HCT116 (cell line): ENCODE results near the gene CASK. TPM values are rescaled to one million over a fixed set of nuclear protein-coding genes. Genes with fewer than 3 reads are reported as not detected.

Experiments
- ATAC-seq: fragments of 200-7000 bp; cut with Tn5 transposase; 2 replicates; pipeline ENCODE4 v1.9.1; 2020; ENCODE audit warnings: mild to moderate bottlenecking, moderate library complexity
- BruUV-seq: library from RNA; stranded (reverse); fragments of 400-500 nt; replicated peaks from 2 replicates; lab custom pipeline; 2021; lab: Mats Ljungman, UMichigan
- CTCF ChIA-PET: fragments of 300-600 bp; sonication (Branson Sonifier 250); formaldehyde crosslinking; loops from one replicate; lab custom pipeline; 2021; ENCODE audit warnings: antibody characterized with exemption; lab: Charles Lee
- POLR2A ChIA-PET: fragments of 300-600, 350-600 bp; sonication (Branson Sonifier 250); formaldehyde crosslinking; loops from one replicate; lab custom pipeline; 2021; ENCODE audit warnings: antibody characterized with exemption; lab: Charles Lee
- RAD21 ChIA-PET, 2 experiments: fragments of 300-600 bp; sonication (Branson Sonifier 250); formaldehyde crosslinking; loops; one replicate each; lab custom pipeline; 2023; ENCODE audit warnings: low total read pairs in 2 of 2; ENCODE audit not compliant: uncharacterized antibody in 2 of 2, unreplicated experiment in 2 of 2, low non-redundant PET in 1 of 2; lab: Charles Lee
- DNase-seq: peaks from one replicate; pipeline ENCODE4 v3.0.0-alpha.2; 2010; ENCODE audit warnings: low read depth, low spot score
- H2AFZ ChIP-seq: fragments of 200-600 bp; shearing (Covaris generic), sonication (generic); 2 replicates; pipeline ENCODE4 v1.6.1; 2017; ENCODE audit warnings: low read depth, mixed run types, mixed read lengths, antibody characterized with exemption, low read length; ENCODE audit not compliant: poor library complexity, severe bottlenecking
- H3K27ac ChIP-seq: 2 replicates; pipeline ENCODE4 v1.5.1; 2012; ENCODE audit warnings: low read depth, low read length
- H3K27me3 ChIP-seq: fragments of 200-600 bp; sonication (generic); 2 replicates; pipeline ENCODE4 v1.6.1; 2016; ENCODE audit warnings: mixed run types, low read length, mixed read lengths; ENCODE audit not compliant: insufficient read depth
- H3K36me3 ChIP-seq, 2 experiments: fragments of 200-500 bp in 1 of 2; fragments of 200-600 bp in 1 of 2; sonication (Bioruptor generic) in 1 of 2; sonication (generic) in 1 of 2; 2 replicates each; pipeline versions ENCODE4 v1.5.1 to v1.6.1; 2014 to 2016; ENCODE audit warnings: low read length in 2 of 2, inconsistent platforms in 1 of 2, mixed read lengths in 1 of 2, mixed run types in 1 of 2; ENCODE audit not compliant: insufficient read depth in 2 of 2, control insufficient read depth in 1 of 2
- H3K4me1 ChIP-seq, 2 experiments: fragments of 200-600 bp in 1 of 2; sonication (generic) in 1 of 2; 2 replicates each; pipeline versions ENCODE4 v1.5.1 to v1.6.1; 2012 to 2017; ENCODE audit warnings: low read length in 2 of 2, inconsistent platforms in 1 of 2, mild to moderate bottlenecking in 1 of 2, mixed read lengths in 1 of 2, mixed run types in 1 of 2, moderate library complexity in 1 of 2; ENCODE audit not compliant: insufficient read depth in 2 of 2, control insufficient read depth in 1 of 2
- H3K4me2 ChIP-seq: fragments of 200-600 bp; sonication (generic); 2 replicates; pipeline ENCODE4 v1.6.1; 2017; ENCODE audit warnings: mixed run types, low read length, mixed read lengths
- H3K4me3 ChIP-seq, 2 experiments: fragments of 200-600 bp in 1 of 2; sonication (generic) in 1 of 2; replicated peaks in 1 of 2; 2 replicates each; pipeline ENCODE4 v1.5.1; 2011 to 2016; ENCODE audit warnings: low read length in 2 of 2, control low read depth in 1 of 2, low read depth in 1 of 2, mild to moderate bottlenecking in 1 of 2, mixed read lengths in 1 of 2, mixed run types in 1 of 2
- H3K79me2 ChIP-seq: fragments of 200-600 bp; sonication (generic); 2 replicates; pipeline ENCODE4 v1.6.1; 2017; ENCODE audit warnings: mild to moderate bottlenecking, mixed run types, low read length, moderate library complexity, mixed read lengths; ENCODE audit not compliant: insufficient read depth
- H3K9ac ChIP-seq: fragments of 200-600 bp; sonication (generic); 2 replicates; pipeline ENCODE4 v1.6.1; 2016; ENCODE audit warnings: low read length, mixed read lengths
- H3K9me2 ChIP-seq: fragments of 200-600 bp; sonication (generic), shearing (Covaris generic); 2 replicates; pipeline ENCODE4 v1.6.1; 2017; ENCODE audit warnings: mixed run types, mild to moderate bottlenecking, moderate library complexity; ENCODE audit not compliant: insufficient read depth
- H3K9me3 ChIP-seq, 2 experiments: fragments of 200-500 bp in 1 of 2; fragments of 200-600 bp in 1 of 2; sonication (Bioruptor generic) in 1 of 2; sonication (generic) in 1 of 2; 2 replicates each; pipeline ENCODE4 v1.6.1; 2014 to 2017; ENCODE audit warnings: low read length in 2 of 2, mixed read lengths in 2 of 2, inconsistent platforms in 1 of 2, low read depth in 1 of 2, mild to moderate bottlenecking in 1 of 2, mixed run types in 1 of 2, moderate library complexity in 1 of 2; ENCODE audit not compliant: control insufficient read depth in 1 of 2, insufficient read depth in 1 of 2
- H4K20me1 ChIP-seq: fragments of 200-600 bp; sonication (generic), shearing (Covaris generic); 2 replicates; pipeline ENCODE4 v1.6.1; 2017; ENCODE audit warnings: mixed run types, mild to moderate bottlenecking, moderate library complexity; ENCODE audit not compliant: insufficient read depth
- CBX3 ChIP-seq: IDR thresholded peaks from 2 replicates; pipeline ENCODE4 v1.6.1; 2012; ENCODE audit warnings: low read depth
- CEBPB ChIP-seq: IDR thresholded peaks from 2 replicates; pipeline ENCODE4 v1.6.1; 2012; ENCODE audit warnings: low read depth
- CTCF ChIP-seq, 3 experiments: fragments of 200-600 bp in 1 of 3; sonication (generic) in 1 of 3; IDR thresholded peaks in 2 of 3; conservative IDR thresholded peaks in 1 of 3; 2 replicates each; pipeline ENCODE4 v1.5.1; 2012 to 2017; ENCODE audit warnings: low read depth in 2 of 3, low read length in 2 of 3, antibody characterized with exemption in 1 of 3, borderline replicate concordance in 1 of 3, control low read depth in 1 of 3, mild to moderate bottlenecking in 1 of 3, mixed read lengths in 1 of 3, mixed run types in 1 of 3, moderate library complexity in 1 of 3; ENCODE audit not compliant: insufficient read depth in 1 of 3
- EGR1 ChIP-seq: IDR thresholded peaks from 2 replicates; pipeline ENCODE4 v1.6.1; 2012; ENCODE audit warnings: low read depth
- EZH2 ChIP-seq: fragments of 200-600 bp; sonication (generic); IDR thresholded peaks from 2 replicates; pipeline ENCODE4 v1.6.1; 2017; ENCODE audit warnings: antibody characterized with exemption, mixed run types
- EZH2phosphoT487 ChIP-seq: fragments of 200-600 bp; IDR thresholded peaks from 2 replicates; pipeline ENCODE4 v1.6.1; 2018; ENCODE audit warnings: antibody characterized with exemption, borderline replicate concordance
- JUND ChIP-seq: IDR thresholded peaks from 2 replicates; pipeline ENCODE4 v1.6.1; 2012
- POLR2A ChIP-seq: IDR thresholded peaks from 2 replicates; pipeline ENCODE4 v1.7.0; 2011; ENCODE audit warnings: borderline replicate concordance; ENCODE audit not compliant: insufficient read depth, insufficient read length; ENCODE audit errors: extremely low read depth
- RAD21 ChIP-seq: IDR thresholded peaks from 2 replicates; pipeline ENCODE4 v1.6.1; 2012; ENCODE audit warnings: low read depth, mild to moderate bottlenecking
- SIN3A ChIP-seq: IDR thresholded peaks from 2 replicates; pipeline ENCODE4 v1.6.1; 2012; ENCODE audit warnings: low read depth
- SP1 ChIP-seq: IDR thresholded peaks from 2 replicates; pipeline ENCODE4 v1.6.1; 2012; ENCODE audit warnings: low read depth
- SRF ChIP-seq: IDR thresholded peaks from 2 replicates; pipeline ENCODE4 v1.6.1; 2012; ENCODE audit warnings: low read depth
- TCF7L2 ChIP-seq: IDR thresholded peaks from 2 replicates; pipeline ENCODE4 v1.7.0; 2011; ENCODE audit warnings: borderline replicate concordance, inconsistent platforms; ENCODE audit not compliant: insufficient read depth, insufficient read length; ENCODE audit errors: extremely low read depth
- YY1 ChIP-seq: IDR thresholded peaks from 2 replicates; pipeline ENCODE4 v1.6.1; 2011; ENCODE audit warnings: low read length, low read depth, moderate library complexity, mild to moderate bottlenecking; ENCODE audit not compliant: insufficient replicate concordance; ENCODE audit errors: extremely low read depth
- intact Hi-C: fragments of 100-400 bp; cut with micrococcal nuclease; formaldehyde crosslinking; loops from 2 replicates; pipeline ENCODE4 v1.10.0; 2022
- total RNA-seq: library from RNA; stranded (reverse); gene quantifications from one replicate; pipeline ENCODE4 v1.2.1, GENCODE V29; 2021; ENCODE audit not compliant: unreplicated experiment
- TF ChIP-seq, protein P1 (sequence below): IDR thresholded peaks from 2 replicates; pipeline ENCODE4 v1.6.1; 2012

The CASK gene
- total RNA-seq, 1 experiment from 2014 or later = 39.0 TPM

GRCh38 chrX:41600291-41600690 lies 323.1 kb downstream of the CASK start:
- POLR2A ChIA-PET = no interaction called here
- Histone ChIP-seq H3K9me2 (no peaks in the 10 kb centered on the region), H4K20me1 (no peaks in the 10 kb centered on the region), H3K27ac (no peak overlapping the region), H3K4me2 (no peak overlapping the region), H3K4me3 (no peak overlapping the region), H3K27me3 (no peaks in the 10 kb centered on the region), H2AFZ (no peak overlapping the region), H3K36me3 (no peaks in the 10 kb centered on the region), H3K79me2 (no peaks in the 10 kb centered on the region), H3K9ac (no peak overlapping the region), H3K4me1 (peaks cover 0 to 3% of the 10 kb centered on the region in 2 experiments; a peak in 2 of 4 replicates), H3K9me3 (no peaks in the 10 kb centered on the region)
- RAD21 ChIA-PET = no interaction called here
- BruUV-seq = no TSS peak
- ATAC-seq = no peak
- TF ChIP-seq RAD21 (no peak), POLR2A (no peak), CTCF (IDR thresholded peaks at IDR 0.05 in 2 of 3, conservative IDR thresholded peaks at IDR 0.05 in 1 of 3; ENCODE audit: borderline replicate concordance in 1 of 3, insufficient read depth in 1 of 3, low read depth in 2 of 3, low read length in 2 of 3) (no peak), TCF7L2 (no peak)
- CTCF ChIA-PET = no interaction called here
- intact Hi-C loops = no loop called here
- no peak for DNase-seq

DNA sequence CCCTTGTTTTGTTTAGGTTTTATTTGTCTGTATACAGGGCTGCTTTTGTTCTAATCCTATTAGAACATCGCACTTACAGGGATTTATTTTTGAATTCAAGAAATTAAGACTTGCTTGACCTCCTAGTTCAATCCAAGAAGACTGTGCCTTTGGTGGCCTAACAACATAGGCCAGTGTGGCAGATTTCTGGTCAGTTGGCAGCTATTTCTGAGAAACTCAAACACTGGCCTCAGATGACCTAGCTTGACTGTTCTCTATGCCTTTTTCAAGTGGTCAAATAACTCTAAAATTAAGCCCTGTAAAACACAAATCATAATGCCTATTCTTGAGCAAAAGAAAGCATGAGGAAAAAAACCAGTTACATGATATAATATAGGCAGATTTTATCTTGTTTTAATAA lies 323.8 kb downstream of the CASK start:
- ATAC-seq (no peak), DNase-seq (no peak)
- H3K27me3 ChIP-seq = no peaks in the 10 kb centered on the region
- ChIA-PET POLR2A (no interaction called here), RAD21 (no interaction called here), CTCF (no interaction called here)
- no peaks in the 10 kb centered on the region for H4K20me1 ChIP-seq
- no TSS peak for BruUV-seq
- no peak overlapping the region for H2AFZ ChIP-seq
- no peaks in the 10 kb centered on the region for H3K9me3 ChIP-seq
- H3K4me3 ChIP-seq = no peak overlapping the region
- no peak overlapping the region for H3K27ac ChIP-seq
- H3K4me1 ChIP-seq = no peaks in the 10 kb centered on the region
- H3K79me2 ChIP-seq = no peaks in the 10 kb centered on the region
- H3K36me3 ChIP-seq = no peaks in the 10 kb centered on the region
- H3K9me2 ChIP-seq = no peaks in the 10 kb centered on the region
- H3K4me2 ChIP-seq = no peak overlapping the region
- intact Hi-C loops = no loop called here
- H3K9ac ChIP-seq = no peak overlapping the region
- TF ChIP-seq, protein P1, sequence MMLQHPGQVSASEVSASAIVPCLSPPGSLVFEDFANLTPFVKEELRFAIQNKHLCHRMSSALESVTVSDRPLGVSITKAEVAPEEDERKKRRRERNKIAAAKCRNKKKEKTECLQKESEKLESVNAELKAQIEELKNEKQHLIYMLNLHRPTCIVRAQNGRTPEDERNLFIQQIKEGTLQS = no peak
- TF ChIP-seq CBX3 (no peak), SRF (no peak), RAD21 (no peak), POLR2A (no peak), EGR1 (no peak), YY1 (no peak), CTCF (IDR thresholded peaks at IDR 0.05 in 2 of 3, conservative IDR thresholded peaks at IDR 0.05 in 1 of 3; ENCODE audit: borderline replicate concordance in 1 of 3, insufficient read depth in 1 of 3, low read depth in 2 of 3, low read length in 2 of 3) (no peak), EZH2 (no peak), SP1 (no peak), EZH2phosphoT487 (no peak), CEBPB (no peak), SIN3A (no peak), JUND (no peak)
